Ovary (tissue), 3 donors: ENCODE data around the gene CLASP1.

Experiments
- CTCF ChIP-seq, 3 donors: fragments of 450-650 bp in 2 of 3; fragments of 200-600 bp in 1 of 3; IDR thresholded peaks; one replicate each; pipeline versions ENCODE4 v1.5.1 to v1.8.0; 2016 to 2022; ENCODE audit warnings: antibody characterized with exemption in 3 of 3, mild to moderate bottlenecking in 1 of 3
- EP300 ChIP-seq: sonication (generic); formaldehyde crosslinking; IDR thresholded peaks from one replicate; pipeline ENCODE4 v1.6.1; 2017; ENCODE audit warnings: antibody characterized with exemption
- POLR2A ChIP-seq: fragments of 450-650 bp; IDR thresholded peaks from one replicate; pipeline ENCODE4 v1.6.1; 2017; ENCODE audit warnings: antibody characterized with exemption, mild to moderate bottlenecking, moderate library complexity
- donor health status: DM: no; HTN: no; CAD: no.

- TF ChIP-seq CTCF (IDR thresholded peaks at IDR 0.05) (no peak), EP300 (no peak), POLR2A (no peak)
Measured at GRCh38 chr2:121362774-121363173, 286.5 kb downstream of the CLASP1 start.
